GM13976 (cell line): Measurements from ENCODE around the gene CCM2.

ENCODE experiments used
- DNase-seq: peaks from one replicate; pipeline ENCODE4 v3.0.0; 2012; ENCODE audit warnings: low spot score
- CTCF ChIP-seq: IDR thresholded peaks from 2 replicates; pipeline ENCODE4 v1.5.1; 2012; ENCODE audit warnings: borderline replicate concordance, mild to moderate bottlenecking; ENCODE audit not compliant: insufficient read depth; ENCODE audit errors: extremely low read depth, missing control alignments, control extremely low read depth
- in situ Hi-C: fragments of 300-500 bp; cut with MboI; formaldehyde crosslinking; loops from one replicate; pipeline ENCODE4 v1.12.0; 2022; ENCODE audit warnings: low sequenced_read_pairs, mixed read lengths, inconsistent platforms; ENCODE audit not compliant: unreplicated experiment

Gene CCM2

GRCh38 chr7:44964831-44965440, 35.1 kb upstream of the CCM2 start:
- in situ Hi-C loops: no loop called here
- DNase-seq: no peak

GRCh38 chr7:44965441-44965903, 34.5 kb upstream of the CCM2 start:
- no peak for TF ChIP-seq CTCF
- no peak for DNase-seq
- in situ Hi-C loops: no loop called here

More at GRCh38 chr7:44964831-44965440, 35.1 kb upstream of the CCM2 start:
- TF ChIP-seq CTCF: no peak

GRCh38 chr7:44965937-44966730, 33.9 kb upstream of the CCM2 start:
- in situ Hi-C loops: no loop called here
- no peak for TF ChIP-seq CTCF
- no peak for DNase-seq

GRCh38 chr7:44966731-44967538, 33.1 kb upstream of the CCM2 start:
- no peak for TF ChIP-seq CTCF
- DNase-seq: no peak
- in situ Hi-C loops: no loop called here

GRCh38 chr7:44967571-44968446, 32.2 kb upstream of the CCM2 start:
- no peak for DNase-seq
- in situ Hi-C loops: no loop called here
- no peak for TF ChIP-seq CTCF
